Large intestine (tissue), 3 donors: ENCODE data around the gene DIDO1. TPM values are rescaled to one million over a fixed set of nuclear protein-coding genes. Genes with fewer than 3 reads are reported as not detected.

Experiments used
- DNase-seq, 2 donors: peaks; one replicate each; pipeline versions ENCODE4 v3.0.0 to v3.0.0-alpha.2; 2013
- H3K27ac ChIP-seq: one replicate; pipeline ENCODE4 v1.5.1; 2013; ENCODE audit warnings: low read length
- H3K27me3 ChIP-seq: 2 replicates; pipeline ENCODE4 v1.6.1; 2013; ENCODE audit warnings: low read length; ENCODE audit not compliant: control insufficient read depth, insufficient read depth
- H3K36me3 ChIP-seq: 2 replicates; pipeline ENCODE4 v1.6.1; 2013; ENCODE audit warnings: low read length; ENCODE audit not compliant: control insufficient read depth, insufficient read depth
- H3K4me1 ChIP-seq: one replicate; pipeline ENCODE4 v1.6.1; 2013; ENCODE audit warnings: low read length; ENCODE audit not compliant: control insufficient read depth, insufficient read depth
- H3K4me3 ChIP-seq: one replicate; pipeline ENCODE4 v1.5.1; 2013; ENCODE audit warnings: low read length
- H3K9me3 ChIP-seq: one replicate; pipeline ENCODE4 v1.6.1; 2013; ENCODE audit warnings: mild to moderate bottlenecking, low read depth, low read length, moderate library complexity; ENCODE audit not compliant: control insufficient read depth
- WGBS: methylation state at CpG from one replicate; pipeline ENCODE4 v1.1.5; 2013; ENCODE audit warnings: low lambda C conversion rate; ENCODE audit not compliant: insufficient coverage; 5-methylcytosine and 5-hydroxymethylcytosine counted together
- polyA plus RNA-seq: library from polyadenylated mRNA; unstranded; fragments of 120-200 nt; gene quantifications from one replicate; pipeline ENCODE4 v1.2.1, GENCODE V29; 2013

The DIDO1 gene
- polyA plus RNA-seq, 1 donor, result 51.6 TPM

- no peak overlapping the region for H3K27ac ChIP-seq
- no peak for DNase-seq
- no peaks in the 10 kb centered on the region for H3K4me1 ChIP-seq
- WGBS, result 60% methylated on average over 1 of the region's 22 CpGs
- H3K4me3 ChIP-seq, result no peak overlapping the region
- no peaks in the 10 kb centered on the region for H3K36me3 ChIP-seq
- peaks cover 13% of the 10 kb centered on the region for H3K27me3 ChIP-seq
- peaks cover 2% of the 10 kb centered on the region for H3K9me3 ChIP-seq
Observed at GRCh38 chr20:62832212-62832922, 93.9 kb downstream of the DIDO1 start.

GRCh38 chr20:62831854-62832211 lies 94.5 kb downstream of the DIDO1 start:
- Histone ChIP-seq H3K27ac (no peak overlapping the region), H3K27me3 (peaks cover 13% of the 10 kb centered on the region), H3K4me1 (no peaks in the 10 kb centered on the region), H3K9me3 (no peaks in the 10 kb centered on the region), H3K36me3 (no peaks in the 10 kb centered on the region), H3K4me3 (no peak overlapping the region)
- DNase-seq, result no peak
- no CpG with 5 or more reads among the region's 10 CpGs for WGBS

GRCh38 chr20:62831361-62831788 lies 94.9 kb downstream of the DIDO1 start:
- Histone ChIP-seq H3K36me3 (no peaks in the 10 kb centered on the region), H3K27me3 (peaks cover 13% of the 10 kb centered on the region), H3K4me3 (no peak overlapping the region), H3K4me1 (no peaks in the 10 kb centered on the region), H3K27ac (no peak overlapping the region), H3K9me3 (no peaks in the 10 kb centered on the region)
- no CpG with 5 or more reads among the region's 10 CpGs for WGBS
- no peak for DNase-seq

GRCh38 chr20:62830821-62831220 lies 95.5 kb downstream of the DIDO1 start:
- Histone ChIP-seq H3K27me3 (peaks cover 8% of the 10 kb centered on the region), H3K36me3 (no peaks in the 10 kb centered on the region), H3K4me3 (no peak overlapping the region), H3K9me3 (no peaks in the 10 kb centered on the region), H3K27ac (no peak overlapping the region), H3K4me1 (no peaks in the 10 kb centered on the region)
- DNase-seq, result no peak
- no CpG with 5 or more reads among the region's 22 CpGs for WGBS

GRCh38 chr20:62830251-62830650 lies 96.1 kb downstream of the DIDO1 start:
- no CpG with 5 or more reads among the region's 14 CpGs for WGBS
- DNase-seq, result no peak
- Histone ChIP-seq H3K9me3 (no peaks in the 10 kb centered on the region), H3K36me3 (no peaks in the 10 kb centered on the region), H3K4me3 (no peak overlapping the region), H3K27me3 (peaks cover 5% of the 10 kb centered on the region), H3K27ac (no peak overlapping the region), H3K4me1 (no peaks in the 10 kb centered on the region)

- Histone ChIP-seq H3K4me3 (no peak overlapping the region), H3K9me3 (no peaks in the 10 kb centered on the region), H3K4me1 (peaks cover 3% of the 10 kb centered on the region), H3K27ac (no peak overlapping the region), H3K36me3 (no peaks in the 10 kb centered on the region), H3K27me3 (no peaks in the 10 kb centered on the region)
- DNase-seq, result no peak
- WGBS, result no CpG with 5 or more reads among the region's 32 CpGs
Observed at GRCh38 chr20:62829231-62830230, 96.8 kb downstream of the DIDO1 start.

GRCh38 chr20:62828511-62829230 lies 97.6 kb downstream of the DIDO1 start:
- H3K27me3 ChIP-seq, result no peaks in the 10 kb centered on the region
- peaks cover 12% of the 10 kb centered on the region for H3K4me1 ChIP-seq
- H3K36me3 ChIP-seq, result no peaks in the 10 kb centered on the region
- no peak overlapping the region for H3K4me3 ChIP-seq
- H3K27ac ChIP-seq, result no peak overlapping the region
- no peaks in the 10 kb centered on the region for H3K9me3 ChIP-seq
- DNase-seq, result no peak
- WGBS, result no CpG with 5 or more reads among the region's 29 CpGs

- DNase-seq, result no peak
- no peaks in the 10 kb centered on the region for H3K36me3 ChIP-seq
- H3K9me3 ChIP-seq, result no peaks in the 10 kb centered on the region
- H3K4me3 ChIP-seq, result no peak overlapping the region
- no CpG with 5 or more reads among the region's 9 CpGs for WGBS
- H3K27ac ChIP-seq, result no peak overlapping the region
- peaks cover 12% of the 10 kb centered on the region for H3K4me1 ChIP-seq
- H3K27me3 ChIP-seq, result no peaks in the 10 kb centered on the region
Observed at GRCh38 chr20:62828051-62828450, 98.3 kb downstream of the DIDO1 start.
